ENCODE data around the gene NAALADL2.

The NAALADL2 gene

GRCh38 chr3:174891524-174892203 lies 32.5 kb downstream of the NAALADL2 start:
- DNase-seq, result no peak

GRCh38 chr3:174907027-174907426 lies 47.9 kb downstream of the NAALADL2 start:
- DNase-seq, result no peak

- DNase-seq, result peak; percentile 25
Observed at GRCh38 chr3:174907628-174908407, 48.7 kb downstream of the NAALADL2 start.

GRCh38 chr3:174931473-174932353 lies 72.6 kb downstream of the NAALADL2 start:
- peak; percentile 64 for DNase-seq

GRCh38 chr3:174936590-174936989 lies 77.5 kb downstream of the NAALADL2 start:
- no peak for DNase-seq

- DNase-seq, result no peak
Observed at GRCh38 chr3:174937478-174937877, 78.3 kb downstream of the NAALADL2 start.

GRCh38 chr3:174938102-174938501 lies 79.0 kb downstream of the NAALADL2 start:
- DNase-seq, result no peak

- DNase-seq, result no peak
Observed at GRCh38 chr3:174940151-174940550, 81.0 kb downstream of the NAALADL2 start.

GRCh38 chr3:174945276-174945675 lies 86.1 kb downstream of the NAALADL2 start:
- no peak for DNase-seq

GRCh38 chr3:174945951-174946350 lies 86.8 kb downstream of the NAALADL2 start:
- no peak for DNase-seq

GRCh38 chr3:174949523-174949922 lies 90.4 kb downstream of the NAALADL2 start:
- no peak for DNase-seq

GRCh38 chr3:174951034-174951433 lies 91.9 kb downstream of the NAALADL2 start:
- DNase-seq, result no peak

- DNase-seq, result no peak
Observed at GRCh38 chr3:174951498-174952005, 92.4 kb downstream of the NAALADL2 start.

GRCh38 chr3:174953068-174953467 lies 93.9 kb downstream of the NAALADL2 start:
- no peak for DNase-seq

GRCh38 chr3:174955513-174956016 lies 96.4 kb downstream of the NAALADL2 start:
- DNase-seq, result peak; percentile 67

- peak; percentile 6 for DNase-seq
Observed at GRCh38 chr3:174957081-174957480, 97.9 kb downstream of the NAALADL2 start.

GRCh38 chr3:174957551-174958001 lies 98.4 kb downstream of the NAALADL2 start:
- no peak for DNase-seq

GRCh38 chr3:174958671-174959328 lies 99.7 kb downstream of the NAALADL2 start:
- DNase-seq, result no peak

- DNase-seq, result no peak
Observed at GRCh38 chr3:174959556-174960065, 100.5 kb downstream of the NAALADL2 start.

- DNase-seq, result no peak
Observed at GRCh38 chr3:174960898-174961297, 101.8 kb downstream of the NAALADL2 start.

GRCh38 chr3:174973465-174973864 lies 114.3 kb downstream of the NAALADL2 start:
- DNase-seq, result no peak

GRCh38 chr3:174986685-174987084 lies 127.6 kb downstream of the NAALADL2 start:
- no peak for DNase-seq

Data from NCI-H146 (cell line).